ENCODE measurements around the gene SYN1. TPM values are rescaled to one million over a fixed set of nuclear protein-coding genes. Genes with fewer than 3 reads are reported as not detected.
A peak's percentile ranks its signal among the peaks of the same experiment; 100 is the strongest.

SYN1 gene
- total RNA-seq, 3 donors from 2014 or later: 0.78 to 4.1 (median 1.6) TPM

DNA sequence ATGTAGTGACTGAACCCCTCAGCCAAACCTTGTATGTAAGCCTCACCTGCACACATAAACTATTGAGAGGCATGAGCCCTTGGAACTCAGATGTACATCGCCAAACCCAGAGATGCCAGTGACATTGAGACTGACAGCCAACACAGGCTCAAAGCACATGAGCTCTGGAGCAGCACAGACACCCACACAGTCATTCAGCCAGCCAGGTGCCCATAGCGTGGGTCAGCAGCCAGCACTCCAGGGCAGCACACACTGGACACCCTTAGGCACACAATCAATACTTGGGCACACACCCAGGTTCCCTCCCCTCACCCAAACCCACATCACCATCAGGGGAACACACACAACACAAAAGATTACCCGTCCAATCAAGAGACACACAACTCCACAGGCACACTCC lies 41.8 kb downstream of the SYN1 start:
- Histone ChIP-seq H3K36me3 (ENCODE audit: low read depth) (no peaks in the 10 kb centered on the region), H3K4me3 (no peak overlapping the region), H3K9me3 (no peaks in the 10 kb centered on the region), H3K4me1 (ENCODE audit: low read depth) (peaks cover 6% of the 10 kb centered on the region)
- ATAC-seq (no peak), DNase-seq (no peak)
- intact Hi-C loops (cut with DNase I, micrococcal nuclease): no loop called here
- TF ChIP-seq, protein P1, sequence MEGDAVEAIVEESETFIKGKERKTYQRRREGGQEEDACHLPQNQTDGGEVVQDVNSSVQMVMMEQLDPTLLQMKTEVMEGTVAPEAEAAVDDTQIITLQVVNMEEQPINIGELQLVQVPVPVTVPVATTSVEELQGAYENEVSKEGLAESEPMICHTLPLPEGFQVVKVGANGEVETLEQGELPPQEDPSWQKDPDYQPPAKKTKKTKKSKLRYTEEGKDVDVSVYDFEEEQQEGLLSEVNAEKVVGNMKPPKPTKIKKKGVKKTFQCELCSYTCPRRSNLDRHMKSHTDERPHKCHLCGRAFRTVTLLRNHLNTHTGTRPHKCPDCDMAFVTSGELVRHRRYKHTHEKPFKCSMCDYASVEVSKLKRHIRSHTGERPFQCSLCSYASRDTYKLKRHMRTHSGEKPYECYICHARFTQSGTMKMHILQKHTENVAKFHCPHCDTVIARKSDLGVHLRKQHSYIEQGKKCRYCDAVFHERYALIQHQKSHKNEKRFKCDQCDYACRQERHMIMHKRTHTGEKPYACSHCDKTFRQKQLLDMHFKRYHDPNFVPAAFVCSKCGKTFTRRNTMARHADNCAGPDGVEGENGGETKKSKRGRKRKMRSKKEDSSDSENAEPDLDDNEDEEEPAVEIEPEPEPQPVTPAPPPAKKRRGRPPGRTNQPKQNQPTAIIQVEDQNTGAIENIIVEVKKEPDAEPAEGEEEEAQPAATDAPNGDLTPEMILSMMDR (IDR thresholded peaks at IDR 0.05): no peak

- no peak for DNase-seq
- intact Hi-C loops (cut with DNase I, micrococcal nuclease): no loop called here
- Histone ChIP-seq H3K9me3 (no peaks in the 10 kb centered on the region), H3K4me1 (ENCODE audit: low read depth) (peaks cover 6% of the 10 kb centered on the region), H3K36me3 (ENCODE audit: low read depth) (no peaks in the 10 kb centered on the region), H3K4me3 (no peak overlapping the region)
- TF ChIP-seq, protein P1 (IDR thresholded peaks at IDR 0.05): no peak
- ATAC-seq: no peak
Measured at GRCh38 chrX:47577424-47577823, 42.2 kb downstream of the SYN1 start.

- TF ChIP-seq, protein P1 (IDR thresholded peaks at IDR 0.05): no peak
- intact Hi-C loops (cut with DNase I, micrococcal nuclease): no loop called here
- no peak for DNase-seq
- Histone ChIP-seq H3K4me3 (no peak overlapping the region), H3K4me1 (ENCODE audit: low read depth) (peaks cover 6% of the 10 kb centered on the region), H3K36me3 (ENCODE audit: low read depth) (no peaks in the 10 kb centered on the region), H3K9me3 (no peaks in the 10 kb centered on the region)
- ATAC-seq: no peak
Measured at GRCh38 chrX:47576021-47576898, 43.4 kb downstream of the SYN1 start.

DNA sequence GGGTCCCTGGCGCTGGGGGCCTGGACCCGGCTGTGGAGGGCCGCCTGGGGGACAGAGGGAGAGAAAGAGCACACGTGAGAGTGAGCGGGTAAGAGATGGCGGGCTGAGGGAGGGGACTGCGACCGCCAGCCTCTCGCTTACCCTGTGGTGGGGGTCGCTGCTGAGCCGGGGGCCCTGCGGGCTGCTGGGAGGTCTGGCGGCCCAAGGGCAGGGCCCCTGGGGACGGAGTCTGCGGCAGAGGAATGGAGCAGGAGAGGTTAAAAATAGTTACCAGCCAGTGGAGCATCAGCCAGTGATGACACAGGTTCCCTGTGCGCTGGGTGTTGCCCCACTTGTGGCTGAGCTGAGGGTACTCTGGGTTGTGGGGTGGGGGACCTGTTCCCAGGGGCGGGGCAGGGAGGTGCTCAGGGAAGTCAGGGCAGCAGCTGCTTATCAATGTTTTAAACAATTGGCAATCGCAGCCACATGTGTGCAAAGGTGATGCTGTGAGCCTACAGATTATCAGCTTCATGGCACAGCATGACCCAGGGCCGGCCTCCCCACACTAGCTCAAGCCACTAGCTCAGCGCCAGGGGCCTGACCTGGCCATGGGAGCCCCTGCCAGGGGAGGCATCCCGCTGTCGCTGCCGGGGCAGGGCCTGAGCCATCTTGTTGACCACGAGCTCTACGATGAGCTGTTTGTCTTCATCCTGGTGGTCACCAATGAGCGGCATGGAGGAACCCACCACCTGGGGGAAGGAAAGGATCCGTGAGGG lies 44.9 kb downstream of the SYN1 start:
- intact Hi-C loops (cut with DNase I, micrococcal nuclease): no loop called here
- H3K4me3 ChIP-seq: no peak overlapping the region
- TF ChIP-seq, protein P1 (IDR thresholded peaks at IDR 0.05): no peak
- peaks cover 6% of the 10 kb centered on the region for H3K4me1 ChIP-seq (ENCODE audit: low read depth)
- no peaks in the 10 kb centered on the region for H3K36me3 ChIP-seq (ENCODE audit: low read depth)
- no peaks in the 10 kb centered on the region for H3K9me3 ChIP-seq
- ATAC-seq (no peak), DNase-seq (peak in 1 of 3 donors; percentile 52)

DNA sequence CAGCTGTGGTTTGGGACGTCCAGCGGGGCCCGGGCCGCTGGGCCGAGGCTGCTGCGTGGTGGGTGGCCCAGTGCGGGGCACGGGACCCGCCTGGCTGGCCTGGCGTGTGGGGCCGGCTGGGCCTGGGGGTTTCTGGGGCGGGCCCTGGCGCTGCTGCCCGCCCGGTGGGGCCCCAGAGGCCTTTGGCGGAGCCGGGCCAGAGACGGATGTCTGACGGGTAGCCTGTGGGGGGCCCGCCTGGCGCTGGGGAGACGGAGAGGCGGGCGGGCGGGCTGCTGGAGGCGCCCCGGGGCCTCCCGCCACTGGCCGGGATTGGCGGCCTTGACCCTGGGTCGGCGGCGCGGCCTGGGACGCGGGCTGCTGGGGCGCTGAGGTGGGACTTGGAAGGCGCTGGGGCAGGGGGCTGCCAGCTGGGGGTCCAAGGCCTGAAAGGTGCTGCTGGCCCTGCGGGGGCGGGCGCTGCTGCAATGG lies 45.5 kb downstream of the SYN1 start:
- intact Hi-C loops (cut with DNase I, micrococcal nuclease): no loop called here
- DNase-seq (no peak), ATAC-seq (peak; percentile 26)
- TF ChIP-seq, protein P1 (IDR thresholded peaks at IDR 0.05): no peak
- H3K9me3 ChIP-seq: no peaks in the 10 kb centered on the region
- peaks cover 6% of the 10 kb centered on the region for H3K4me1 ChIP-seq (ENCODE audit: low read depth)
- H3K36me3 ChIP-seq (ENCODE audit: low read depth): no peaks in the 10 kb centered on the region
- no peak overlapping the region for H3K4me3 ChIP-seq

Measured in mucosa of descending colon (tissue), 3 donors.